HFF-Myc (cell line): ENCODE results near the gene SH3RF2.

ENCODE experiments used
- DNase-seq: peaks from one replicate; pipeline ENCODE4 v3.0.0-alpha.2; 2011; ENCODE audit warnings: low read depth; ENCODE audit errors: extremely low read depth
- H3K4me3 ChIP-seq: replicated peaks from 2 replicates; pipeline ENCODE4 v1.5.1; 2011; ENCODE audit warnings: low read depth, mild to moderate bottlenecking, control low read depth, low read length
- TF ChIP-seq, protein P1 (sequence below): IDR thresholded peaks from 2 replicates; pipeline ENCODE4 v1.5.1; 2012; ENCODE audit warnings: mild to moderate bottlenecking, low read depth, low read length, control low read depth; ENCODE audit errors: missing control alignments

Gene SH3RF2

DNA sequence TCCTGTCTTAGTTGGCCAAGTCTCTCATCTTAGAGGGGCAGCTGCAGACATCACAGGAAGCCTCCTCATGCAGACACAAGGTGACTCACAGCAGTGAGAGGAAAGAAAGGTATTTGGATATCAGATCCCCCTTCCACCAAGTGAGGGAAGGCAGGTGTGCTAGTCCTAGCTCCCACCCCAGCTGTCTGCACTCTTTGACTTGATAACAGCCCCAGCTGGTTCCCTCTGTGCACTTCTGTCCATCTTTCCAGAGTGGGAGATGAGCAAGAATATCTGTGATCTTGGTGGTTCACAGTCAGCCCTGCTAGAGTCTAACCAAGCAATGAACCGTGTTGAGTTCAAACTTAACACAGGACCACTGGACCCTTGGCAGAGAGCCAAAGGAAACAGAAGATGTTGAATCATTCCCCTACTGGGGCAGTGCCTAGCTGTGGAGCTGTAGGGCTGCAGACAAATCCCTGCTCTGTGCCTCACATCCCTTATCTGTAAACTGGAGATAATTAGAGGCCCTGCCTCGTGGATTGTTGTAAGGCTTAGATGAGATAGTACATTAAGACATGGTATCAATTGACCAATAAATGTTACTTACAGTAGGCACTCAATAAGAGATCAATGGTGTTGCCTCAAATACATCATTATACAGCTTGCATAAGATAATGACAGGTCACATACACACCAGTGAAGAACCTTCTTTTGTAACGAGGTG lies 39.1 kb downstream of the SH3RF2 start:
- DNase-seq, result no peak
- TF ChIP-seq, protein P1, sequence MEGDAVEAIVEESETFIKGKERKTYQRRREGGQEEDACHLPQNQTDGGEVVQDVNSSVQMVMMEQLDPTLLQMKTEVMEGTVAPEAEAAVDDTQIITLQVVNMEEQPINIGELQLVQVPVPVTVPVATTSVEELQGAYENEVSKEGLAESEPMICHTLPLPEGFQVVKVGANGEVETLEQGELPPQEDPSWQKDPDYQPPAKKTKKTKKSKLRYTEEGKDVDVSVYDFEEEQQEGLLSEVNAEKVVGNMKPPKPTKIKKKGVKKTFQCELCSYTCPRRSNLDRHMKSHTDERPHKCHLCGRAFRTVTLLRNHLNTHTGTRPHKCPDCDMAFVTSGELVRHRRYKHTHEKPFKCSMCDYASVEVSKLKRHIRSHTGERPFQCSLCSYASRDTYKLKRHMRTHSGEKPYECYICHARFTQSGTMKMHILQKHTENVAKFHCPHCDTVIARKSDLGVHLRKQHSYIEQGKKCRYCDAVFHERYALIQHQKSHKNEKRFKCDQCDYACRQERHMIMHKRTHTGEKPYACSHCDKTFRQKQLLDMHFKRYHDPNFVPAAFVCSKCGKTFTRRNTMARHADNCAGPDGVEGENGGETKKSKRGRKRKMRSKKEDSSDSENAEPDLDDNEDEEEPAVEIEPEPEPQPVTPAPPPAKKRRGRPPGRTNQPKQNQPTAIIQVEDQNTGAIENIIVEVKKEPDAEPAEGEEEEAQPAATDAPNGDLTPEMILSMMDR, result no peak
- no peak overlapping the region for H3K4me3 ChIP-seq

DNA sequence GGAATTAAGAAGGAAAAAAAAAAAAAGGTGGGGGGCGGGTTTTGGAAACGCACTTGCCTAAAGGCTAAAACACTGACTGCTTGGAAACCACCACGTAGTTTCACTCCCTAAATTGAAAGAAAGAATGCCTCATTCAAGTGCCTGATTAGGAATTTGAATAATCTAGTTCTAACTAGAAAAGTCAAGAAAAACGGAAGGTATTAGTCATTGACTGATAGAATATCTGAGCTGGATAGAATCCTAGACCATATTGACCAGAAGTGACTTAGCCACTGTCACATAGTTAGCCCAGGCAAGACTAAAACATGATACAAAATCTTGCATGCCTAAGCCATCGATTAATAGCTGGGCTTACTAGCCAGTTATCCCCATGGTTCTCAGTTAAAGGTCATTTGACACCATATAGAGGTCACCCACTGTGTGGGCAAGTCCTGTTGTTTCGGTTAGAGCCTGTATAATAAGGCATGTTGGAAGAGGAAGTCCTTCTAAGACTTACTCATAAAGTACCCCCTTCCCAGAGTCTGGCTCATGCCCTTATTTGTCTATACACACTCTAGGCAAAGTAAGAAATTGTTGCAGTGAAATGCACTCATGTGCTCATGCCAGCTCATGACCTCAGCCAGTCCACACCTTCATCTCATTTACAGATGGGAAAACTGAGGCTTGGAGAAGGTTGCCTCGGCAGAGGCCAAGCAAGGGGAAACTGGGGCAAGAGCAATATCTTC lies 40.2 kb downstream of the SH3RF2 start:
- no peak overlapping the region for H3K4me3 ChIP-seq
- TF ChIP-seq, protein P1, result no peak
- no peak for DNase-seq

DNA sequence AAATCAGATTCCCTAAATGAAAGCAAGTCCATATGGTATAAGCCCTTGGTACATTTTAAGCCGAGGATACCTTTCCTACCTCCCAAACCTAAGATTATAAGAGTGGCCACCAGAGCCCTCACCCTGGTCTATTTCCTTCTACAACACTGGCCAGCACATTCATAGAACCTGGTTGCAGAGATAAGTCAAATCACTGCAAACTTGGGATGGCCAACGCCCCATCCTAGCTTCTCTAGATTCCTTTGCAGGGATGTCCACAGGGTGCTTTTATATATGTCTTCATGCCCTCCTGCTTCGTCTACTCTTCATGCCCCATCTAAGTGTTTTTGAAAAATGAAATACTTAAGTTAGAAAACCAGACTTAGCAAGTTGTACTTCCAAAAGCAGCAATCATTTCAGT lies 41.8 kb downstream of the SH3RF2 start:
- H3K4me3 ChIP-seq, result no peak overlapping the region
- TF ChIP-seq, protein P1, result no peak
- DNase-seq, result no peak

DNA sequence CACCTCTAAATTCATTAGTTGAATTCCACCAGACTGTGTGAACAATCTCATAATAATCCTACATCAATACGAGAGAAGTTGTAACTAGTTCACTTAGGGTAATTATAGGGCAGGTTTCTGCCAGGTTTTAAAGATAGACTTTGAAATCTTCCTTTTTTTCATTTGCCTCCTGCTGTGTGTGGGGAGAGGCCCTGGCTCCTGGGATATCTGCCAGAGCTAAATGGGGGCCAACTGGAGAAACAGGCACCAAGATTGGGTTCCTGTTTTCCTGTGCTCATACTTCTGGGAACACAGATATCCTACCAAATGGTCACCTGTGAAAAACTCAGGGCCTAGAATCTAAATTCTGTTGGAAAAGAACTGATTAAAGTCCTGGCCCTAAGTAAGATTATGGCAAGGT lies 42.3 kb downstream of the SH3RF2 start:
- no peak for DNase-seq
- TF ChIP-seq, protein P1, result no peak

DNA sequence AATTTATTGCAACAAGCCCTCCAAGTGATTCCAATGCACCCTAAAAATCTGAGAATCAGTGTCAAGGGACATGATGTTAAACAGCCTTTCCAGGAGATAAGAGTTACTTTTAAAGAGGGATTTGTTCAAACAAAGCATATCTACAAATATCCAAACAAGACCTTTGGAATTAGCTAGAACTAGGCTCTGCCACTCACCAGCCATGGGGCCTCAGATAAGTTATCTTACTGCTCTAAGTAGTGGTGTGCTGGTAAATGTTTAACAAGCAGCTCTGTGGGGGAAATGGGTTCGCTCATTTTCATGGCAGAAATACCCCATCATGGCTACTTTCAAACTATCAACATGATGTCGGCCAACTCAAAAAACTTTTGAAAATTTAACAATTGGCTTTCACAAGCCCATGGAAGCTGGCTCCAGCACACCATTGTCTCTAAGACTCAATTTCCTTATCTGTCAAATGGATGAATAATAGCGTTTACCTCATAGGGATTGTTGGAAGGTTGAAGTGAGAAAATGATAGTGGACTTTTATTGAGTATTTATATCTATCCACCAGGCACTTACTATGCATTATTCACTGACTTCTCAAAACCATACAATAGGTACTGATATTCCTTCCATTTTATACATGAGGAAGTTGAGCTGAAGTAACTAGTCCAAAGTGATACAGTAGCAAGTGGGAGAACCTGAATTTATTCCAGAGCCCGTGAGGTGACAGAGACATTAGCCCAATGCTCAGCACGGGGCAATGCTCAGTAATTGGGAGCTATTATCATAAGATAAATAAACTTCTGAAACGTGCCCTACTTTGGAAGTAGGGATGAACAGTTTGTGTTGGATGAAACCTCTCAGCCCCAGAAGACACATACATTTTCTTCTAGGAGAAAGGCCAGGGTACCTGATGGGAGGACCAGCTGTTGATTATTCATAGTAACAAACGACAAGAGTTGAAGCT lies 43.2 kb downstream of the SH3RF2 start:
- DNase-seq, result no peak
- no peak overlapping the region for H3K4me3 ChIP-seq
- TF ChIP-seq, protein P1, result no peak

More for the DNA sequence above, 42.3 kb downstream of the SH3RF2 start:
- H3K4me3 ChIP-seq, result no peak overlapping the region

DNA sequence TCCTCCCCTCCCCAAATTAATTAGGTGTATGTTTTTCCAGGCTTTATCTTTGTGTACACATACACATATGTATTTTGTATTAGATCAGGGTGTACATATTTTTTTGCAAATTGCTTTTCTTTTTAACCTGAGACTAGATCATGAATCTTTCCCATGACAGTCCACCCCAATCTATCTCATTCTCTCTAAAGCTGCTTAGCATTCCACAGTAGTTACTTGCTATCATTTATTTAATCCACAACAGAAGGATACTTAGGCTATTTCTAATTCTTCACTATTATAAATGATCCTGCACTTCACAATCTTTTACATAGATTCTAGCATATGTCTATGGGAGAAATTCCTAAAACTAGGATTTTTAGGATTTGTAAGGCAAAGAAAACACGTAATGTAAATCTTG lies 43.9 kb downstream of the SH3RF2 start:
- no peak overlapping the region for H3K4me3 ChIP-seq
- TF ChIP-seq, protein P1, result no peak
- DNase-seq, result no peak
